Stomach (tissue), 9 donors: Measurements from ENCODE around the gene KLHL4. TPM values are rescaled to one million over a fixed set of nuclear protein-coding genes. Genes with fewer than 3 reads are reported as not detected.

Source experiments
- DNase-seq, 2 donors: peaks; one replicate each; pipeline versions ENCODE4 v3.0.0 to v3.0.0-alpha.2; 2013 to 2019
- H3K27ac ChIP-seq, 5 donors: fragments of 200-600 bp in 4 of 5; sonication (generic) in 4 of 5; one replicate each; pipeline ENCODE4 v1.5.1; 2013 to 2019; ENCODE audit warnings: mild to moderate bottlenecking in 1 of 5, moderate library complexity in 1 of 5
- H3K27me3 ChIP-seq, 3 donors: fragments of 200-600 bp; sonication (generic); one replicate each; pipeline ENCODE4 v1.5.1; 2017 to 2019; ENCODE audit warnings: mixed run types in 1 of 3
- H3K36me3 ChIP-seq, 4 donors: fragments of 200-600 bp; sonication (generic); 1 replicate in 3 of 4; 2 replicates in 1 of 4; pipeline ENCODE4 v1.5.1; 2016 to 2019
- H3K4me1 ChIP-seq, 4 donors: fragments of 200-600 bp; sonication (generic); one replicate each; pipeline ENCODE4 v1.5.1; 2016 to 2019
- H3K4me3 ChIP-seq, 4 donors: fragments of 200-600 bp; sonication (generic) in 3 of 4; one replicate each; pipeline ENCODE4 v1.5.1; 2016 to 2019; ENCODE audit warnings: mild to moderate bottlenecking in 1 of 4
- H3K9me3 ChIP-seq, 4 donors: fragments of 200-600 bp; sonication (generic); one replicate each; pipeline ENCODE4 v1.5.1; 2016 to 2019
- EP300 ChIP-seq: sonication (generic); formaldehyde crosslinking; IDR thresholded peaks from one replicate; pipeline ENCODE4 v1.6.1; 2017; ENCODE audit warnings: antibody characterized with exemption
- POLR2A ChIP-seq, 4 donors: fragments of 450-650 bp; IDR thresholded peaks; one replicate each; pipeline ENCODE4 v1.6.1; 2016; ENCODE audit warnings: antibody characterized with exemption in 4 of 4, control low read depth in 2 of 4, mild to moderate bottlenecking in 1 of 4, moderate library complexity in 1 of 4
- POLR2AphosphoS5 ChIP-seq, 3 donors: sonication (generic); formaldehyde crosslinking; IDR thresholded peaks; one replicate each; pipeline ENCODE4 v1.6.1; 2016; ENCODE audit warnings: antibody characterized with exemption in 3 of 3
- WGBS, 5 donors: extraction: QIAGEN DNeasy Blood & Tissue Kit in 3 of 5; methylation state at CpG; one replicate each; pipeline versions ENCODE4 v1.1.5 to v1.1.7; 2013 to 2018; 5-methylcytosine and 5-hydroxymethylcytosine counted together
- intact Hi-C: fragments of 100-400 bp; cut with DNase I; formaldehyde crosslinking; loops from one replicate; pipeline ENCODE4 v1.15.1; 2023; ENCODE audit warnings: low total_unique reads
- polyA plus RNA-seq, 3 donors: library from polyadenylated mRNA; stranded (reverse); fragments of 200-250 nt; gene quantifications; one replicate each; pipeline ENCODE4 v1.2.3, GENCODE V29; 2013
- total RNA-seq, 5 donors: library from RNA; depleted of rRNA; stranded (reverse); fragments of >200 nt; gene quantifications; one replicate each; pipeline versions ENCODE4 v1.1.0 to v1.2.3, GENCODE V29; 2014 to 2016
- TF ChIP-seq, protein P1 (sequence below), 7 experiments: fragments of 450-650 bp in 4 of 7; fragments of 200-600 bp in 3 of 7; sonication (generic) in 3 of 7; IDR thresholded peaks; one replicate each; pipeline ENCODE4 v1.5.1; 2016 to 2019; ENCODE audit warnings: antibody characterized with exemption in 7 of 7, control low read depth in 2 of 7, mild to moderate bottlenecking in 1 of 7
- donor health status: healthy with polysubstance abuse.
- donor health status: Bipolar disorder and iron deficiency.
- donor health status: healthy.

The KLHL4 gene
- total and polyA plus RNA-seq, 8 donors, result 0.12 to 3.1 (median 0.29) TPM; not detected in 3

DNA sequence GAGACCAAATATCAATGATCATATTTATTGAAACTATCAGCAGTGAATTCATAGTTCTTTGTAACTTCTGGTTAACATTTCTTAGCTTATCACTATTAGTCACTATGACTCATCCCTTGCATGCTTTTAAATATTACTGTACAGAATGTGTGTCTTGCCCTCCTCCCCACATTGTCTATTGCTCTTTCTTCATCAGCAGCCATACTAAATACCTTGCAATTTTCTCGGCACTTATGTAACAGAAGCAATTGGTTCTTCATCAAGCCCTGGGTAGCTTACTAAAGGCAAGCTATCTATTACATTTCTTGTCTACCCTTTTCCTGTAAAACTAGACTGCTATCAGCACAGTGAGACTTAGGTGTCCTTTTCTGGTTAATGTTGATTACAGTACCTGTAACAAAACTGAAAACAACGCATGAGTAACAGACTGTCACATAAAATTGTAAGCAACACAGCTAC, 8.2 kb downstream of the KLHL4 start:
- no peaks in the 10 kb centered on the region for H3K27me3 ChIP-seq
- TF ChIP-seq POLR2AphosphoS5 (IDR thresholded peaks at IDR 0.05), result no peak
- TF ChIP-seq EP300, result no peak
- TF ChIP-seq, protein P1, sequence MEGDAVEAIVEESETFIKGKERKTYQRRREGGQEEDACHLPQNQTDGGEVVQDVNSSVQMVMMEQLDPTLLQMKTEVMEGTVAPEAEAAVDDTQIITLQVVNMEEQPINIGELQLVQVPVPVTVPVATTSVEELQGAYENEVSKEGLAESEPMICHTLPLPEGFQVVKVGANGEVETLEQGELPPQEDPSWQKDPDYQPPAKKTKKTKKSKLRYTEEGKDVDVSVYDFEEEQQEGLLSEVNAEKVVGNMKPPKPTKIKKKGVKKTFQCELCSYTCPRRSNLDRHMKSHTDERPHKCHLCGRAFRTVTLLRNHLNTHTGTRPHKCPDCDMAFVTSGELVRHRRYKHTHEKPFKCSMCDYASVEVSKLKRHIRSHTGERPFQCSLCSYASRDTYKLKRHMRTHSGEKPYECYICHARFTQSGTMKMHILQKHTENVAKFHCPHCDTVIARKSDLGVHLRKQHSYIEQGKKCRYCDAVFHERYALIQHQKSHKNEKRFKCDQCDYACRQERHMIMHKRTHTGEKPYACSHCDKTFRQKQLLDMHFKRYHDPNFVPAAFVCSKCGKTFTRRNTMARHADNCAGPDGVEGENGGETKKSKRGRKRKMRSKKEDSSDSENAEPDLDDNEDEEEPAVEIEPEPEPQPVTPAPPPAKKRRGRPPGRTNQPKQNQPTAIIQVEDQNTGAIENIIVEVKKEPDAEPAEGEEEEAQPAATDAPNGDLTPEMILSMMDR (IDR thresholded peaks at IDR 0.05), result no peak
- TF ChIP-seq POLR2A (IDR thresholded peaks at IDR 0.05), result no peak
- no peak overlapping the region for H3K27ac ChIP-seq
- H3K4me1 ChIP-seq, result no peaks in the 10 kb centered on the region
- 79 to 89% (median 86%) methylated on average over 2 of the region's 2 CpGs for WGBS, 5 donors
- no peak overlapping the region for H3K4me3 ChIP-seq
- DNase-seq, result no peak
- no peaks in the 10 kb centered on the region for H3K36me3 ChIP-seq
- no peaks in the 10 kb centered on the region for H3K9me3 ChIP-seq
- intact Hi-C loops, result no loop called here

DNA sequence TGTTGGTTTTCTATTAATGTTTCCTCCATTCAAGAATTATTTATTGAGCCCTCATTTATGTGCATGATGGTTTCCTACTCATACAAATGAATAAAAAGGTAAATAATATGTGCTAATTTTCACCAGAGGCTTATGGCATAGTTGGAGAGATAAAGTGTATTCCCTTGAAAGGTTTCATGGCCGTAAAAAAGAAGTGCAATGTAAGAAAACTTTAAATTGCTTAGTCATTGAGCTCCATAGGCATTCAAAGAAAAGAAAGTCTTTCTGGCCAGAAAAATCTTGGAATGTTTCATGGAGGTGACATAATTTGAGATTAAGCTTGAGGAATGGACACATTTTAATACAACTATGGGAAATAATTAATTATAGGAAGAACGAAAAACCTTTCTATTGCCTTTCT, 8.7 kb downstream of the KLHL4 start:
- no peaks in the 10 kb centered on the region for H3K4me1 ChIP-seq

DNA sequence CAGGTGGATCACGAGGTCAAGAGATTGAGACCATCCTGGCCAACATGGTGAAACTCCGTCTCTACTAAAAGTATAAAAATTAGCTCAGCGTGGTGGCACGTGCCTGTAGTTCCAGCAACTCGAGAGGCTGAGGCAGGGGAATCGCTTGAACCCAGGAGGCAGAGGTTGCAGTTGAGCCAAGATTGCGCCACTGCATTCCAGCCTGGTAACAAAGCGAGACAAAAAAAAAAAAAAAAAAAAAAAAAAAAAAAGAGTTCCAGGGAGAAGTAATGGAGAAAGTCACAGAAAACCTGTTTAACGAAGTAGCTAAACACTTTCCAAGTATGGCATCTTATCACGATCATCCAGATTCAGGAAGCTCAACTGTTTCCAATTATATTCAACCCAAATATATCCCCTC, 10.9 kb downstream of the KLHL4 start:
- no peak for TF ChIP-seq POLR2AphosphoS5 (IDR thresholded peaks at IDR 0.05)
- Histone ChIP-seq H3K4me1 (no peaks in the 10 kb centered on the region), H3K36me3 (no peaks in the 10 kb centered on the region), H3K27me3 (no peaks in the 10 kb centered on the region), H3K27ac (no peak overlapping the region), H3K9me3 (no peaks in the 10 kb centered on the region), H3K4me3 (no peak overlapping the region)
- WGBS, 5 donors, result 56 to 88% (median 73%) methylated on average over 4 to 10 of the region's 10 CpGs
- intact Hi-C loops, result no loop called here
- no peak for DNase-seq

More for the DNA sequence above, 8.7 kb downstream of the KLHL4 start:
- Histone ChIP-seq H3K27ac (no peak overlapping the region), H3K36me3 (no peaks in the 10 kb centered on the region), H3K9me3 (no peaks in the 10 kb centered on the region), H3K27me3 (no peaks in the 10 kb centered on the region), H3K4me3 (no peak overlapping the region)
- TF ChIP-seq, protein P1 (IDR thresholded peaks at IDR 0.05), result no peak
- TF ChIP-seq POLR2A (IDR thresholded peaks at IDR 0.05) (no peak), EP300 (no peak), POLR2AphosphoS5 (IDR thresholded peaks at IDR 0.05) (no peak)
- 75 to 90% (median 79%) methylated on average over 2 of the region's 2 CpGs for WGBS, 5 donors
- no peak for DNase-seq
- intact Hi-C loops, result no loop called here

DNA sequence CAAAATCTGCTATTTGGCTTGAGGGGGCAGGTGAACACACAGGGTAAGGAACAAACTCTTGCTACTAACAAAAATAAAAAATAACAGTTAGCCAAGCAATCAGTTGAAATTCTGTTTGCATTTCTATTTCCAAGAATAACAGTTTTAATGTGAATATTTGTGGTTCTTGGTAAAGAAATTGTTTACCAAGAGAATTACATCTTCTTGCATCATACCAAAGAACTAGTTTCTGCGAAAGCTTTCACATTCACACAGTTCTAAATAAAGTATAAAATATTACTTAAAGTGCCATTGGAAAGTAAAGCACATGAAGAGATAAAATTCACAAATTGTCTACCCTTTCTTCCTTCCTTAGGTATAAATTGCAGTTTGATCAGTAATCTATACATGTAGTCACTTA, 54.4 kb downstream of the KLHL4 start:
- no peak for DNase-seq
- Histone ChIP-seq H3K4me3 (no peak overlapping the region), H3K27ac (no peak overlapping the region), H3K9me3 (no peaks in the 10 kb centered on the region), H3K36me3 (no peaks in the 10 kb centered on the region), H3K27me3 (no peaks in the 10 kb centered on the region), H3K4me1 (no peaks in the 10 kb centered on the region)
- TF ChIP-seq POLR2AphosphoS5 (IDR thresholded peaks at IDR 0.05), result no peak
- no peak for TF ChIP-seq POLR2A (IDR thresholded peaks at IDR 0.05)
- TF ChIP-seq EP300, result no peak
- TF ChIP-seq, protein P1 (IDR thresholded peaks at IDR 0.05), result no peak
- intact Hi-C loops, result no loop called here
- 66 to 87% (median 82%) methylated on average over 1 of the region's 1 CpG for WGBS, 5 donors

DNA sequence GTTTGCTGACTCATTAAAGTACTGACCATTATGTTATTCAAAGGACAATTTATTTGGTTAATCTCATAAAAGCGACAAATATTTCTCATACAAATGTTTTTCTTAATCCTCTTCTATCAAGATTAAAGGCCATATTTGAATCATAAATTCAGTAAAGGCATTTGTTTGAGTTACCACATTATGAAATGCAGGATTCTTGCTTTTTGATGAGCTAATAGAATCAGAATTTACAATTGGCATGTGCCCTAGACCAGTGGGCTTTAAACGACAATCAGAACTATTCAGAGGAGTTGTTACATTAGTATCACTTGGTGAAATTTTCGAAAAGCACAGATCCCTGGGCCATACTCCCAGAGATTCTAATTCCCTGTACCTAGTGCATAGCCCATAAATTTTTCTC, 55.3 kb downstream of the KLHL4 start:
- no peaks in the 10 kb centered on the region for H3K27me3 ChIP-seq
- DNase-seq, result no peak
- H3K36me3 ChIP-seq, result no peaks in the 10 kb centered on the region
- H3K4me1 ChIP-seq, result no peaks in the 10 kb centered on the region
- H3K4me3 ChIP-seq, result no peak overlapping the region
- no peaks in the 10 kb centered on the region for H3K9me3 ChIP-seq
- no peak overlapping the region for H3K27ac ChIP-seq
- intact Hi-C loops, result no loop called here
- TF ChIP-seq POLR2A (IDR thresholded peaks at IDR 0.05), result no peak
- no peak for TF ChIP-seq EP300
- TF ChIP-seq, protein P1 (IDR thresholded peaks at IDR 0.05), result no peak
- TF ChIP-seq POLR2AphosphoS5 (IDR thresholded peaks at IDR 0.05), result no peak
- WGBS, 5 donors, result 52 to 77% (median 59%) methylated on average over 3 of the region's 3 CpGs
